Peyer's patch (tissue), 4 donors: ENCODE measurements around the gene NEMP2.
"Not testable (repeated sequence)": the region's sequence is repeated elsewhere in the genome, so short reads cannot be mapped to it uniquely, and the experiment has no call there.

ENCODE experiments used
- CTCF ChIP-seq, 6 experiments: fragments of 450-650 bp in 4 of 6; fragments of 200-600 bp in 2 of 6; sonication (generic) in 1 of 6; IDR thresholded peaks; one replicate each; pipeline ENCODE4 v1.5.1; 2017 to 2019; ENCODE audit warnings: antibody characterized with exemption in 6 of 6, mild to moderate bottlenecking in 3 of 6, moderate library complexity in 1 of 6
- POLR2A ChIP-seq, 2 donors: fragments of 450-650 bp; IDR thresholded peaks; one replicate each; pipeline ENCODE4 v1.5.1; 2017; ENCODE audit warnings: antibody characterized with exemption in 2 of 2, mild to moderate bottlenecking in 2 of 2, moderate library complexity in 2 of 2

DNA sequence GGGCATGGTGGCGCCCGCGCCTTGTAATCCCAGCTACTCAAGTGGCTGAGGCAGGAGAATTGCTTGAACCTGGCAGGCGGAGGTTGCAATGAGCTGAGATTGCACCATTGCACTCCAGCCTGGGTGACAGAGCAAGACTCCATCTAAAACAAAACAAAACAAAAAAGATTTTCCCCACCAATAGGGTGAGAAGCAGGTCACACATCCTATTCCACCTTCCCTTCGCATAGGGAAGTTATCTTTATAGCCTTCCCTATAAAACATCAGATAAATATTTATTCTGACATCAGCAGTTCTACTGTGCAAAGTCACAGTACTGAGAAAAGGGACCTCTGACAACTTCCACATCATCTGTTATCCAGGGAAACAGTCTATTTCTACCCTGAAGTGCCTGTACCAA, 24.6 kb downstream of the NEMP2 start:
- TF ChIP-seq CTCF, POLR2A (IDR thresholded peaks at IDR 0.05): not testable (repeated sequence)
